HG03460 (cell line): ENCODE data around the gene ZNF442.
"Not testable (repeated sequence)": the region's sequence is repeated elsewhere in the genome, so short reads cannot be mapped to it uniquely, and the experiment has no call there.

Experiments
- ATAC-seq: cut with Tn5 transposase; IDR thresholded peaks from one replicate; pipeline ENCODE4 v1.9.1; 2021; ENCODE audit not compliant: unreplicated experiment

The ZNF442 gene

GRCh38 chr19:12331211-12331941 lies 34.1 kb downstream of the ZNF442 start:
- no peak for ATAC-seq

DNA sequence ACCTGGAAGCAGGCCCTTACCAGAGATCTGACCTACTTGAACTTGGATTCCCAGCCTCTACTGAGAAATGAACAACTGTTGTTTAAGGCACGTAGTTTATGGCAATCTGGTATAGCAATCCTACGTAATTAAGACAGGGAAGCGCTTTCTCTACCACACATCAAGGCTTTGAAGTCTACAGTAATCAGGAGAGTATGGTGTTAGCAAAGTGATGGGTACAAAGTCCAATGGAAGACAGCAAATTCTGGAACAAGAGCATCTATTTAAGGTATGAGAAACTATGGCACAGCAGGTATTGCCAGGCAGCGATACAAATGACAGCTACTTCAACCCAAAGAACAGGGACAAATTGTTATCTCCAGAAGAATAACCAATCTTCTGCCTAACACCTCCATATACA lies 35.1 kb downstream of the ZNF442 start:
- no peak for ATAC-seq

DNA sequence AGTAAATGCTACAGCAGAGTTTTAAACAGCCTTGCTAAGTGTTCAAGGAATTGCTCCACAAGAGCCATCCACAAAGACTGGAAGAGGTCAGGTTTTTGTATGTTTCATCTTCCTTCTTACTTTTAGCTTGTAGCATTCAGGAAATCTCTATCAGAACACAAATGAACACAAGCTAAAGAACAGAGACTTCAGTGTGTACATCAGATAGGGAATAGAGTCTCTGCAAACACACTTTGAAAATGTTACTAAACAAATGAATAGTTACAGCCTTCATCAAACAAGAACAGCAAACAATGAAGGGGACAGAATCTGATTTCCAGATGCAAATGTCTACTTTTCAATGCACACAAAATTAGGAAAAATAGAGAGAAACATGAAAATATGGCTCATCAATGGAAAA lies 39.8 kb downstream of the ZNF442 start:
- ATAC-seq, result no peak

- ATAC-seq, result no peak
Observed at GRCh38 chr19:12318782-12319413, 46.6 kb downstream of the ZNF442 start.

- ATAC-seq, result no peak
Observed at GRCh38 chr19:12314553-12314952, 50.9 kb downstream of the ZNF442 start.

- not testable (repeated sequence) for ATAC-seq
Observed at GRCh38 chr19:12308891-12309290, 56.6 kb downstream of the ZNF442 start.
